ENCODE measurements around the gene RPS6KC1.

- TF ChIP-seq, protein P1, sequence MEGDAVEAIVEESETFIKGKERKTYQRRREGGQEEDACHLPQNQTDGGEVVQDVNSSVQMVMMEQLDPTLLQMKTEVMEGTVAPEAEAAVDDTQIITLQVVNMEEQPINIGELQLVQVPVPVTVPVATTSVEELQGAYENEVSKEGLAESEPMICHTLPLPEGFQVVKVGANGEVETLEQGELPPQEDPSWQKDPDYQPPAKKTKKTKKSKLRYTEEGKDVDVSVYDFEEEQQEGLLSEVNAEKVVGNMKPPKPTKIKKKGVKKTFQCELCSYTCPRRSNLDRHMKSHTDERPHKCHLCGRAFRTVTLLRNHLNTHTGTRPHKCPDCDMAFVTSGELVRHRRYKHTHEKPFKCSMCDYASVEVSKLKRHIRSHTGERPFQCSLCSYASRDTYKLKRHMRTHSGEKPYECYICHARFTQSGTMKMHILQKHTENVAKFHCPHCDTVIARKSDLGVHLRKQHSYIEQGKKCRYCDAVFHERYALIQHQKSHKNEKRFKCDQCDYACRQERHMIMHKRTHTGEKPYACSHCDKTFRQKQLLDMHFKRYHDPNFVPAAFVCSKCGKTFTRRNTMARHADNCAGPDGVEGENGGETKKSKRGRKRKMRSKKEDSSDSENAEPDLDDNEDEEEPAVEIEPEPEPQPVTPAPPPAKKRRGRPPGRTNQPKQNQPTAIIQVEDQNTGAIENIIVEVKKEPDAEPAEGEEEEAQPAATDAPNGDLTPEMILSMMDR (IDR thresholded peaks at IDR 0.05; ENCODE audit: low read length), result no peak
- TF ChIP-seq EZH2 (IDR thresholded peaks at IDR 0.05; ENCODE audit: borderline replicate concordance, low read length), result no peak
These were observed 143.3 kb downstream of the RPS6KC1 start for GRCh38 chr1:213194383-213194782.

Measured in OCI-LY1 (cell line).